Nephron progenitor cell (in vitro differentiated cells): ENCODE measurements around the gene ETV3.
A peak's percentile ranks its signal among the peaks of the same experiment; 100 is the strongest.

Experiments used
- DNase-seq: peaks from one replicate; pipeline ENCODE4 v3.0.0; 2021
- H3K27ac Mint-ChIP-seq: 2 replicates; pipeline ENCODE4 v1.8.0; 2021; ENCODE audit warnings: mild to moderate bottlenecking, moderate library complexity, mixed read lengths
- H3K27me3 Mint-ChIP-seq: 2 replicates; pipeline ENCODE4 v1.8.0; 2021; ENCODE audit warnings: mild to moderate bottlenecking, low read depth, mixed read lengths; ENCODE audit not compliant: poor library complexity
- H3K36me3 Mint-ChIP-seq: 2 replicates; pipeline ENCODE4 v1.8.0; 2021; ENCODE audit warnings: low read depth, mixed read lengths
- H3K4me1 Mint-ChIP-seq: 2 replicates; pipeline ENCODE4 v1.8.0; 2021; ENCODE audit warnings: mixed read lengths
- H3K4me3 Mint-ChIP-seq: 2 replicates; pipeline ENCODE4 v1.8.0; 2021; ENCODE audit warnings: mild to moderate bottlenecking, moderate library complexity, mixed read lengths
- H3K9me3 Mint-ChIP-seq: 2 replicates; pipeline ENCODE4 v1.8.0; 2021; ENCODE audit warnings: mild to moderate bottlenecking, moderate library complexity, mixed read lengths
- CTCF ChIP-seq: fragments of 200-600 bp; sonication (generic); IDR thresholded peaks from 2 replicates; pipeline ENCODE4 v1.5.0; 2021; ENCODE audit warnings: antibody characterized with exemption

ETV3 gene

GRCh38 chr1:157112186-157112867, 25.9 kb downstream of the ETV3 start:
- Mint-ChIP-seq H3K9me3 (no peaks in the 10 kb centered on the region), H3K27me3 (peaks cover 26% of the 10 kb centered on the region), H3K4me3 (no peak overlapping the region), H3K27ac (peak overlapping the region; percentile 32), H3K4me1 (peaks cover 91% of the 10 kb centered on the region), H3K36me3 (no peaks in the 10 kb centered on the region)
- no peak for TF ChIP-seq CTCF
- DNase-seq, result no peak

GRCh38 chr1:157111396-157112165, 26.6 kb downstream of the ETV3 start:
- no peak overlapping the region for H3K27ac Mint-ChIP-seq
- no peaks in the 10 kb centered on the region for H3K36me3 Mint-ChIP-seq
- H3K4me1 Mint-ChIP-seq, result peaks cover 85% of the 10 kb centered on the region
- H3K9me3 Mint-ChIP-seq, result no peaks in the 10 kb centered on the region
- no peak overlapping the region for H3K4me3 Mint-ChIP-seq
- peaks cover 32% of the 10 kb centered on the region for H3K27me3 Mint-ChIP-seq
- no peak for TF ChIP-seq CTCF
- DNase-seq, result no peak

GRCh38 chr1:157110686-157111085, 27.5 kb downstream of the ETV3 start:
- Mint-ChIP-seq H3K9me3 (no peaks in the 10 kb centered on the region), H3K36me3 (no peaks in the 10 kb centered on the region), H3K27me3 (peaks cover 32% of the 10 kb centered on the region), H3K27ac (no peak overlapping the region), H3K4me1 (peaks cover 85% of the 10 kb centered on the region), H3K4me3 (no peak overlapping the region)
- DNase-seq, result no peak
- no peak for TF ChIP-seq CTCF

- TF ChIP-seq CTCF, result no peak
- H3K4me3 Mint-ChIP-seq, result no peak overlapping the region
- peaks cover 85% of the 10 kb centered on the region for H3K4me1 Mint-ChIP-seq
- H3K27me3 Mint-ChIP-seq, result peaks cover 36% of the 10 kb centered on the region
- DNase-seq, result no peak
- H3K36me3 Mint-ChIP-seq, result no peaks in the 10 kb centered on the region
- H3K9me3 Mint-ChIP-seq, result no peaks in the 10 kb centered on the region
- H3K27ac Mint-ChIP-seq, result no peak overlapping the region
These were observed 28.2 kb downstream of the ETV3 start for GRCh38 chr1:157110003-157110402.

- Mint-ChIP-seq H3K27me3 (peaks cover 47% of the 10 kb centered on the region), H3K36me3 (no peaks in the 10 kb centered on the region), H3K4me1 (peaks cover 80% of the 10 kb centered on the region), H3K9me3 (no peaks in the 10 kb centered on the region), H3K27ac (no peak overlapping the region), H3K4me3 (no peak overlapping the region)
- no peak for DNase-seq
- no peak for TF ChIP-seq CTCF
These were observed 29.7 kb downstream of the ETV3 start for GRCh38 chr1:157108448-157108847.
